HFFc6 (cell line): ENCODE results near the gene FAM118B. TPM values are rescaled to one million over a fixed set of nuclear protein-coding genes. Genes with fewer than 3 reads are reported as not detected.

Experiments
- DNase-seq: peaks from one replicate; pipeline ENCODE4 v3.0.0-alpha.2; 2018
- H3K27ac Mint-ChIP-seq: 2 replicates; pipeline ENCODE4 v1.8.0; 2020; ENCODE audit warnings: mild to moderate bottlenecking, mixed read lengths
- H3K27me3 Mint-ChIP-seq: 2 replicates; pipeline ENCODE4 v1.8.0; 2021; ENCODE audit warnings: mild to moderate bottlenecking, moderate library complexity, mixed read lengths; ENCODE audit not compliant: insufficient read depth
- H3K36me3 Mint-ChIP-seq: 2 replicates; pipeline ENCODE4 v1.8.0; 2021; ENCODE audit warnings: low read depth, mixed read lengths
- H3K4me1 Mint-ChIP-seq: 2 replicates; pipeline ENCODE4 v1.8.0; 2020; ENCODE audit warnings: low read depth, mixed read lengths
- H3K4me3 Mint-ChIP-seq: 2 replicates; pipeline ENCODE4 v1.8.0; 2020; ENCODE audit warnings: mild to moderate bottlenecking, moderate library complexity, mixed read lengths
- H3K9me3 Mint-ChIP-seq: 2 replicates; pipeline ENCODE4 v1.8.0; 2020; ENCODE audit warnings: mild to moderate bottlenecking, mixed read lengths
- CTCF ChIP-seq: fragments of 200-600 bp; sonication (generic); IDR thresholded peaks from 2 replicates; pipeline ENCODE4 v1.5.0; 2021; ENCODE audit warnings: antibody characterized with exemption, mild to moderate bottlenecking
- long read RNA-seq: library from polyadenylated mRNA; unstranded; transcript quantifications from one replicate; pipeline ENCODE4 v2.0.0, GENCODE V29; 2019
- total RNA-seq, 6 experiments: library from RNA; stranded (reverse); fragmentation: NEBNext Ultra II Directional; extraction: Animal tissue kit (Norgen Biotek cat#: 25700); gene quantifications; 2 replicates in 1 of 6; 3 replicates in 5 of 6; pipeline ENCODE4 v1.2.3, GENCODE V29; 2021

FAM118B gene
- total RNA-seq: 10 to 100 TPM; 16.4 to 19.6 (median 17.8) TPM
- long read RNA-seq, transcript FAM118B-209 (9 exons, 2,402 nt): major isoform, 17 of 44 reads
- long read RNA-seq, partial matches to known transcripts: 4 of 44 reads
- long read RNA-seq, other reads (novel, unspliced or antisense): 21 of 44 reads

GRCh38 chr11:126211236-126212088 lies at the start of gene FAM118B, which contains the start of gene RPUSD4:
Gene FAM118B (plus strand): TSS chr11:126211782. CDS start chr11:126235002, 23,220 bp downstream.
Gene RPUSD4 (minus strand): TSS chr11:126211650. CDS start chr11:126211638, 12 bp downstream.
- Mint-ChIP-seq H3K27me3 (peaks cover 9% of the 10 kb centered on the region), H3K36me3 (peaks cover 4% of the 10 kb centered on the region; the same call in 1 of the 2 replicates), H3K27ac (peak within 1 kb of the TSS; percentile 86), H3K9me3 (no peaks in the 10 kb centered on the region), H3K4me1 (peaks cover 26% of the 10 kb centered on the region), H3K4me3 (peak within 1 kb of the TSS; percentile 92)
- no peak for TF ChIP-seq CTCF
- peak; percentile 96 for DNase-seq

- TF ChIP-seq CTCF: no peak
- Mint-ChIP-seq H3K27ac (no peak overlapping the region), H3K36me3 (no peaks in the 10 kb centered on the region), H3K9me3 (no peaks in the 10 kb centered on the region), H3K4me3 (no peak overlapping the region), H3K4me1 (peaks cover 11% of the 10 kb centered on the region), H3K27me3 (peaks cover 18% of the 10 kb centered on the region)
- DNase-seq: no peak
Measured at GRCh38 chr11:126162306-126163030, 49.1 kb upstream of the FAM118B start.

GRCh38 chr11:126163074-126163700 lies 48.4 kb upstream of the FAM118B start:
- peak; percentile 85 for DNase-seq
- Mint-ChIP-seq H3K4me3 (peak overlapping the region; percentile 51), H3K27me3 (peaks cover 20% of the 10 kb centered on the region), H3K36me3 (no peaks in the 10 kb centered on the region), H3K9me3 (no peaks in the 10 kb centered on the region), H3K4me1 (peaks cover 11% of the 10 kb centered on the region), H3K27ac (no peak overlapping the region; the same call in 1 of the 2 replicates)
- no peak for TF ChIP-seq CTCF

- no peak for TF ChIP-seq CTCF
- no peak overlapping the region; the same call in 1 of the 2 replicates for H3K27ac Mint-ChIP-seq
- no peaks in the 10 kb centered on the region for H3K36me3 Mint-ChIP-seq
- no peak for DNase-seq
- H3K4me3 Mint-ChIP-seq: no peak overlapping the region
- peaks cover 25% of the 10 kb centered on the region for H3K27me3 Mint-ChIP-seq
- H3K9me3 Mint-ChIP-seq: no peaks in the 10 kb centered on the region
- H3K4me1 Mint-ChIP-seq: peaks cover 11% of the 10 kb centered on the region
Measured at GRCh38 chr11:126163779-126164178, 47.8 kb upstream of the FAM118B start.

- H3K36me3 Mint-ChIP-seq: no peaks in the 10 kb centered on the region
- DNase-seq: no peak
- H3K27ac Mint-ChIP-seq: no peak overlapping the region
- H3K4me3 Mint-ChIP-seq: no peak overlapping the region
- peaks cover 11% of the 10 kb centered on the region for H3K4me1 Mint-ChIP-seq
- no peak for TF ChIP-seq CTCF
- H3K27me3 Mint-ChIP-seq: peaks cover 25% of the 10 kb centered on the region
- H3K9me3 Mint-ChIP-seq: no peaks in the 10 kb centered on the region
Measured at GRCh38 chr11:126164781-126165180, 46.8 kb upstream of the FAM118B start.
